ENCODE measurements around the gene B3GNT7.

Gene B3GNT7

GRCh38 chr2:231384109-231384435 is 11.4 kb upstream of the B3GNT7 start:
- DNase-seq (ENCODE audit: low read depth, low spot score) = no peak

DNA sequence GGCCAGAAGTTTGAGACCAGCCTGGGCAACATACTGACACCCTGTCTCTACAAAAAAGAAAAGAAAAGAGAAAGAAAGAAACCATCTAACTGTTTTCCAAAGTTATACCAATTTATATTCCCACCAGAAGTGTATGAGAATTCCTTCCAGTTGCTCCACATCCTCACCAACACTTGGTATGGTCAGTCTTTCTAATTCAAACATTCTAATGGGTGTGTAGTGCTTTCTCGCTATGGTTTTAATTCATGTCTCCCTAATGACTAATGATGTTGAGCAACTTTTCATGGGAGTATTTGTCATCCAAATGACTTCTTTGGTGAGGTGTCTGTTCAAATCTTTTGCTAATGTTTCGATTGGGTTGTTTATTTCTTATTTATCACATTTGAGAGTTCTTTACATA is 10.5 kb upstream of the B3GNT7 start:
- DNase-seq (ENCODE audit: low read depth, low spot score) = no peak

DNA sequence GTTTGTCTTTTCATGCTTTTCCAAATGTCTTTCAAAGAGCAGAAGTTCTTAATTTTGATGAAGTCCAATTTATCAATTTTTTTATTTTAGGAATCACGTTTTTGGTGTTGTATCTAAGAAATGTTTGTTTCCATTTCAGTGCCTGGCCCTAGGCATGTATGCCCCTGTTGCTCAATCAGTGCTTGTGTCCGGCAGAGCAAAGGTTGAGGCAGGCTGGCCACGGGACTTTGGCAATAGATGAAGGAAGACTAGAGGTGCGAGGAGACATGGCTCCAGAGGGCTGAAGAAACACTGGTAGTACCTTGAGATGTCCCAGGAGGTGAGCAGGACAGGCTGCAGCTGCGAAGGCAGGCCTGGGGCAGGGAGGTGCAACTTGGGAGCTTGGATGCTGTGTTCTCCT is 10.1 kb upstream of the B3GNT7 start:
- DNase-seq (ENCODE audit: low read depth, low spot score) = no peak

DNA sequence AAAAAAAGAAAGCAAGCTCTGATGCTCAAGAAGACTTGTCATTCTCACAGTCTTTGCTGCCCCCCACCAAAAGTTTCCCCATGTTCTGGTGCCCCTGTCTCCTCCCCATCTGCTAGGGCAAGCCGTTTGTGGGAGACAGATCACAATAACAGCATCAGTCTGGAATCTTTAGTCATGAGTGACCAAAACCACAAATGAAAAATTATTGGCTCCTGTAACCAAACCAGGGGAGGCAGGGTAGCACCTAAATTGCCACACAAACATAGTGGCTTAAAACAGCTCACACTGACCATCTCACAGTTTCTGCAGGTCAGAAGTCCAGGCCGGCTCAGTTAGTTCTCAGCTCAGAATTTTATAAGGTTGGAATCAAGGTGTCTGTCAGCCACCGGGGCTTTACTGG is 9.1 kb upstream of the B3GNT7 start:
- no peak for DNase-seq (ENCODE audit: low read depth, low spot score)

GRCh38 chr2:231387904-231388724 is 7.4 kb upstream of the B3GNT7 start:
- no peak for DNase-seq (ENCODE audit: low read depth, low spot score)

- DNase-seq (ENCODE audit: low read depth, low spot score) = no peak
Observed at GRCh38 chr2:231388725-231389346, 6.7 kb upstream of the B3GNT7 start.

DNA sequence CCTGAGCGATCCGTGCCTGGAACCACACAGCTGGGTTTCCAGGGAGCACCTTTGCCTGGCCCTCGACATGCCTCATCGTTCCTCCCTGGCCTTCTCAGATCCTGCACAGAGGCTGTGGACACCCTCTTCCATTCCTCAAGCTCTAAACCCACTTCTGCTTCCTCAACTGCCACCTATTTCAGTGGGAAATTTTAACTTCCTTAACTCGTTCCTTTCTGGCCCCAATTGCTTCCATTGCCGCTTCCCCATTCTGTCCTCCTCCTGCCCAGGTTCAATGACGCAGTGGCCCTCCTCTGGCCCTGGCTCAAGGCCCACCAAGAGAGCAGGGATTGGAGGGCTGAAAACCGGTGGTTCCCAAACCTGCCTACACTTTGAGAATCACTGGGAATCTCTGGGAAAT is 4.8 kb upstream of the B3GNT7 start:
- DNase-seq (ENCODE audit: low read depth, low spot score) = no peak

DNA sequence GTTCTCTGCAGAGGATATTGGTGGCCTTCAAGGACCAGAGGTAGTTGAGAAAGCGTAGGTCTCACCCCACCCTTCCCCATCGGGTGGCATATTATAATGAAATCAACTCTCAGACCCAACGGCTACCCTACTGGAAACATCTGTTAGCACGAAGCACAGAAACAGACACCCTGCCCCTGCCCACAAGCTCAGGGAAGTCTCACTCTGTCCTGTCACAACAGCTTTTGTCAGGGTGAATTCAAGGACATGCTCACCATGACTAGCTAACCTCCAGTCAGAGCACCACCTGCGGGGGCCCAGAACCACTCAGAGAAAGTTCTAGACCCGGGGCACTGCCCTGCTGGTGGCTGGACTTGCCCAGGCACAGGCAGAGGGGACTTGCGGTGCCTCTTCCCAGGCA is 3.5 kb upstream of the B3GNT7 start:
- no peak for DNase-seq (ENCODE audit: low read depth, low spot score)

GRCh38 chr2:231392431-231393148 is 2.9 kb upstream of the B3GNT7 start:
- no peak for DNase-seq (ENCODE audit: low read depth, low spot score)

DNA sequence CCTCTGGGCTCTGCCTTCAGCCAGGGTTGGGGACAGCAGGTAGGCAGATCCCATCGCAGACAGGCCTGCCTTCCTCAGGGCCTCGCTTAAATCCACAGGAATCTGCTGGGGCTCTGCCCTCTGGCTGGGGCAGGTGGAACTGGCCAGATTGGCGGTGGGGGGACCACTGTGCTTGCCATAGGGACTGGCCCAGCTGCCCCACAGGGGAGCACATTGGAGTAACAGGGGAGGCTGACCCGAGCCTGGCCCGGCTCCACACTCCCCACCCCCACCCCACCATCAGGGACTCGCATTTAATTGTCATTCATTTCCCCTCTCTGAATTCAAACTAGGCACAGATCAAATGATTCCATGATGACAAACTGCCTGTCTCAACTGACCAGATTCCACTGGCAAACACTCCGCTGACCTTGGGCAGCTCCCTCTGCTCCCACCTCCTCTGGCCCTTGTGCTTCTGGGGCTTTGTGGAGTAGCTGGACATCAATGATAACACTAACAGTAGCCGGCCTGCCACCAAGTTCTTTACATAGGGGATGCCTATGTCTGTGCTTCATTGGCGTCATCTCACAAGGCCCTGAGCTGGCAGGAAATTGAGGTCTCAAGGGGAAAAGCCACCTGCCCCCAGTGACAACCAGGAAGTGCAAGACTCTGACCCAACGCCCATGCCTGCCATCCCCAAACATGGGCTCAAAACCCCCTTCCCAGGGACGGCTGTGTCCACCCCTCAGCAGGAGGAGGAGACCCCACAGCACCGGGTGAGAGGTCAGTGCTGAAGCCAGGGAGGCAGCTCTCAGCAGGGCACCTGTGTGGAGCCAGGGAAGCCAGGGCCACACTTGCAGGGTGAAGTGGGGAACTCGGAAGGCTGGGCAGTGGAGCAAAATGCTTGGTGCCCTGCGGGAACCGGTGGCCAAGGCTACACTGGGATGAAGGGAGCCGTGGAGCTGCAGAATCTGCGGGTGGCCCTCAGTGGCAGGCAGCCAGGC is 2.1 kb upstream of the B3GNT7 start:
- no peak for DNase-seq (ENCODE audit: low read depth, low spot score)

GRCh38 chr2:231394211-231395141 is 1.0 kb upstream of the B3GNT7 start:
- no peak for DNase-seq (ENCODE audit: low read depth, low spot score)

- DNase-seq (ENCODE audit: low read depth, low spot score) = no peak
Observed at GRCh38 chr2:231396058-231396821, 730 bp downstream of the B3GNT7 start.

- no peak for DNase-seq (ENCODE audit: low read depth, low spot score)
Observed at GRCh38 chr2:231397011-231397927, 1.8 kb downstream of the B3GNT7 start.

GRCh38 chr2:231397928-231398294 is 2.4 kb downstream of the B3GNT7 start:
- no peak for DNase-seq (ENCODE audit: low read depth, low spot score)

DNA sequence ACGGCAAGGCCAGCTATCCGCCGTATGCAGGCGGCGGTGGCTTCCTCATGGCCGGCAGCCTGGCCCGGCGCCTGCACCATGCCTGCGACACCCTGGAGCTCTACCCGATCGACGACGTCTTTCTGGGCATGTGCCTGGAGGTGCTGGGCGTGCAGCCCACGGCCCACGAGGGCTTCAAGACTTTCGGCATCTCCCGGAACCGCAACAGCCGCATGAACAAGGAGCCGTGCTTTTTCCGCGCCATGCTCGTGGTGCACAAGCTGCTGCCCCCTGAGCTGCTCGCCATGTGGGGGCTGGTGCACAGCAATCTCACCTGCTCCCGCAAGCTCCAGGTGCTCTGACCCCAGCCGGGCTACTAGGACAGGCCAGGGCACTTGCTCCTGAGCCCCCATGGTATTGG is 3.1 kb downstream of the B3GNT7 start:
- DNase-seq (ENCODE audit: low read depth, low spot score) = no peak

- no peak for DNase-seq (ENCODE audit: low read depth, low spot score)
Observed at GRCh38 chr2:231399046-231399852, 3.7 kb downstream of the B3GNT7 start.

GRCh38 chr2:231399853-231400680 is 4.6 kb downstream of the B3GNT7 start:
- DNase-seq (ENCODE audit: low read depth, low spot score) = no peak

All from iPS DF 19.7 (cell line).